HG02798 (cell line): ENCODE data around the gene ARHGAP42.

Source experiments
- ATAC-seq: cut with Tn5 transposase; IDR thresholded peaks from one replicate; pipeline ENCODE4 v1.9.1; 2021; ENCODE audit warnings: mild to moderate bottlenecking; ENCODE audit not compliant: unreplicated experiment, poor library complexity

The ARHGAP42 gene

DNA sequence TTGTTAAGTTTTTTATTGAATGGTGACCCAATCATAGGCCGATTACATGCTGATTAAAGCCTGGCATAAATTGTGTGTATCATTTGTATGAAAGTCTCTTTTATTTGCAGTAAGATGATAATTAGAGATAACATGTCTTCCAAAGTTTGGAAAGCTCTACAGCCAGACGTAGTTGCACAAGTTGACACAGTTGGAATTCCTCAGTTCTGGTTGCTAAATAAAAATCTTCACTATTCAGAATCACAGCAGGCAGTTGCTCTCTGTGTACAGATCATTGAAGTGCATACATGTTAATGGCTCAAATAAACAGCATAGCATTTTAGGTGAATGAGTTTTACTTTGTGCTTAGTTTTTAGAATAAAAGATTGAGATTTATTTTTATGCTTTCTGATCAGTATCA lies 69.5 kb downstream of the ARHGAP42 start:
- ATAC-seq, result no peak

DNA sequence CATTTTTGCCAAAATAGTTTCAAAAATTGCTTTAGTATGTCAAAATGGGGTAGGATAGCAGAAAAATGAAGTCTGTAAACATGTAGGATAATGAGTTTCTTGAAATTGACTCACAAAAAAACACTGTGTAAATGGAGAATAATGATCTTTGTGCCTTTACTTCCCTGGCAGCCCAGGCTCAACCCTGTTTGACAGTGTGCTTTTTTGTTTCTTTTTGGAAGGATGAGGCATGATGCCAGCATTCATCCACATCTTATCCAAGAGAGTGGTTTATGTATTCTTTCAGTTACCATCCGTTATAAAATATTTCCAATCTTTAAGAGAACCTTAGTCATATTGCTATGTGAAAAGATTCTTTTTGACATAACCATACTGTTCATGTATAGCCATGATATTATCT lies 70.6 kb downstream of the ARHGAP42 start:
- no peak for ATAC-seq

- ATAC-seq, result no peak
These were observed 72.0 kb downstream of the ARHGAP42 start for GRCh38 chr11:100759106-100759505.

GRCh38 chr11:100759856-100760255 lies 72.8 kb downstream of the ARHGAP42 start:
- ATAC-seq, result no peak

DNA sequence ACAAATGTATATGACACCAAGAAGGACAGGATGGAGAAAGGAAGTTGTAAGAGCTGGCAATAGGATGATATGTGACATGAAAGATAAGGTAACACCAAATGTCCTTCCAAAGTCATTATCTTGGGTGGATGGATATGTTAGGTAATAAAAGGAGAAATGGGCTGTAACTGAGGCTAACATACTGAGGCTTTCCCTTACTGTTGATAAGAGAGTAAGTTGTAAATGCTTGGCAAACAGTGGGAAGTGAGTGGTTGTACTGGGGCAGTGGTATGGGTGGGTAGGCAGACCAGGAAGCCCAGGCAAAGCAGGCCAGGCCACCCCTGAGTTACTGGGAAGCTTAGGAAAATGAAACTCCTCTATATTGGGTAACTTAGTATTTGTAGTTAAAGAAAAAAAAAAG lies 73.7 kb downstream of the ARHGAP42 start:
- ATAC-seq, result no peak

DNA sequence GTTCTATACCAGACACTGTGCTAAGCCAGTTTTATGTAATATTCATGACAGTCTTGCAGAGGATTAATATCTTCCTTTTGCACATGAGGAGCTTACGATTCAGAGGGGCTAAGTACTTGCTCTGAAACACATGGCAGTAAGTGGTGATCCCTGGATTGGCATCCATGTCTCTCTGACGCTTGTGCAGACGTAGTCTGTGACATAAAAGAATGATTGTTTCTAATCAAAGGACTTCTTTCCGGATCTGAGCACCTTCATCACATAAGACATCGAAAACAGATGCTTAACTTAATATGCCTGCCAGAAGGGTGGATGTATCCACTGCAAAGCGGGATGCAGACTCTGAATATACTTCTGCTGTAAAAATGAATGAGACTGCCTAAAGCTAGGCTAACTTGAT lies 74.8 kb downstream of the ARHGAP42 start:
- ATAC-seq, result no peak

GRCh38 chr11:100766764-100767163 lies 79.7 kb downstream of the ARHGAP42 start:
- no peak for ATAC-seq

GRCh38 chr11:100769165-100769564 lies 82.1 kb downstream of the ARHGAP42 start:
- no peak for ATAC-seq

GRCh38 chr11:100769617-100770016 lies 82.5 kb downstream of the ARHGAP42 start:
- no peak for ATAC-seq

GRCh38 chr11:100774132-100774531 lies 87.0 kb downstream of the ARHGAP42 start:
- no peak for ATAC-seq

DNA sequence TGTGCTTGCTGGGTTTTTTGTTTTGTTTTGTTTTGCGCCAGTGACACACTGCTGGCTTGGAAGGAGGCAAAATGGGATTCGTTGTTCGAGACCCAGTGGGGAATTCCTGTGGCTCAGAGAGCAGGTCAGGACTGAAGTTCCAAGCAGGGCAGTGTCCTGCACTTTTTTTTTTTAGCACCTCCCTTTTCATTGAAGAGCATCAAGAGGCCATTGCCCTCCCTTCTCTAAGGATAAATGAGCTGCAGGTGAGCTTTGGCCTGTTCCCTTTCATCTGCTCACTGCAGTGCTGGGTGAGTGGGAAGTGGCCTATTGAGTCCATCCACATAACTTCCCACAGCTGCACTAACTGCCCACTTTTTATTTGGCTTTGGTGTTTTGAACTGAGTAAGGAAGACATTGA lies 87.8 kb downstream of the ARHGAP42 start:
- no peak for ATAC-seq

- ATAC-seq, result no peak
These were observed 89.3 kb downstream of the ARHGAP42 start for GRCh38 chr11:100776212-100776896.

- ATAC-seq, result no peak
These were observed 90.0 kb downstream of the ARHGAP42 start for GRCh38 chr11:100777103-100777502.

DNA sequence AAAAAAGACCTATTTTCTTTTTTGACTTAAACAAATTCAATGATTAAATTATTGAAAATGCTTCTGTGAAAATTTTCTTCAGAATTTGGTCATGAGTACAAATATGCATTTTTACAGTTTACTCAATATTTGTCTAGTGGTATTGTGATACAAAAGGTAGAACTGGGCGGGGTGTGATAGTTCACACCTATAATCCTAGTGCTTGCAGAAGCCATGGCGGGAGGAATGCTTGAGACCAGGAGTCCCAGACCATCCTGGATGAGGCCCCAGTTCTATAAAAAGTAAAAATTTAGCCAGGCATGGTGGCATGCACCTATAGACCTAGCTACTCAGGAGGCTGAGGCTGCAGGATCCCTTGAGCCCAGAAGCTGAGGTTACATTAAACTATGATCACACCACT lies 90.6 kb downstream of the ARHGAP42 start:
- ATAC-seq, result no peak

DNA sequence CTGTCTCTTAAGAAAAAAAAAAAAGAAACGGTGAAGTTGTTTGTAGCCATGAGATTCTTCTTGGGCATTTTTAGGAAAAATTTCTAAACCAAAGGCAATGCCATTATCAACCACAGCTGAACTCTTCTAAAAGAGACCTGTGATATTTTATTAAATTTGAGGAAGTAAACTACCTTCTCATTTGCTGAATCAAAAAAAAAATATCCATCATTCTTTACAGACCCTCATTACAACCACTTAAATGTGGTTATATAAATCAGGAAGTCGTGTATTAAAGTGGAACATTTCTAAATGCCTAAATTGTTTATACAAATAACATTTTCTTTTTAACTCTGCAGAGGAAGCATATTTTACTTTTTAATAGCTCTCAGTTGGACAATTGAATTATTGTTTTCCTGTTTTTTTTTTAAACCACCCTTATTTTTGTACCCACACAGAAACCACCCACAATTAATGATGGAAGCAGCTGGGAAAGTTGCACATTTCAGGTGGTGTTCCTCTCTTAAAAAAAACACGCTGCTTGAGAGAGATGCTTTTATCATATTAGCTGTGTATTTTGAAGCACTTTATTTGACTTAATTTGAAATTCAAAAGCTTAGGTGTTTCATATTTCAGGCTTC lies 91.2 kb downstream of the ARHGAP42 start:
- no peak for ATAC-seq

DNA sequence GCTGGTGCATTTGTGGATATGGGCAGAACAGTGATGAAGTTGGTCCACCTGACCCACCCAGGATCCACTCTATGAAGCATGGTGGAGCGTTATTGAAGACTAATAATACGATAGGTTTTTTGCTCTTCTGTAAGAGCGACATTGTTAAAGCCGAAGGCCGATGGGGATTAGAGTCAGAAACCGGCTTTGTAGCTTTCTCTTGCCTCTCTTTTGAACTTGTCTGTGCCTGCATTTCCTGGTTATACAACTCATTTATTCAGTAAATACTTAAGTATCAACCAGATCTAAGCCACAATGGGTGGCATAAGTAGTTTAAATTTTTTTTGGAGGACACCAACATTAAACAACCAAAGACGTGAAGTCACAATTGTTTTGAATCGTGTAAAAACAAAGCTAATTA lies 93.4 kb downstream of the ARHGAP42 start:
- ATAC-seq, result no peak

DNA sequence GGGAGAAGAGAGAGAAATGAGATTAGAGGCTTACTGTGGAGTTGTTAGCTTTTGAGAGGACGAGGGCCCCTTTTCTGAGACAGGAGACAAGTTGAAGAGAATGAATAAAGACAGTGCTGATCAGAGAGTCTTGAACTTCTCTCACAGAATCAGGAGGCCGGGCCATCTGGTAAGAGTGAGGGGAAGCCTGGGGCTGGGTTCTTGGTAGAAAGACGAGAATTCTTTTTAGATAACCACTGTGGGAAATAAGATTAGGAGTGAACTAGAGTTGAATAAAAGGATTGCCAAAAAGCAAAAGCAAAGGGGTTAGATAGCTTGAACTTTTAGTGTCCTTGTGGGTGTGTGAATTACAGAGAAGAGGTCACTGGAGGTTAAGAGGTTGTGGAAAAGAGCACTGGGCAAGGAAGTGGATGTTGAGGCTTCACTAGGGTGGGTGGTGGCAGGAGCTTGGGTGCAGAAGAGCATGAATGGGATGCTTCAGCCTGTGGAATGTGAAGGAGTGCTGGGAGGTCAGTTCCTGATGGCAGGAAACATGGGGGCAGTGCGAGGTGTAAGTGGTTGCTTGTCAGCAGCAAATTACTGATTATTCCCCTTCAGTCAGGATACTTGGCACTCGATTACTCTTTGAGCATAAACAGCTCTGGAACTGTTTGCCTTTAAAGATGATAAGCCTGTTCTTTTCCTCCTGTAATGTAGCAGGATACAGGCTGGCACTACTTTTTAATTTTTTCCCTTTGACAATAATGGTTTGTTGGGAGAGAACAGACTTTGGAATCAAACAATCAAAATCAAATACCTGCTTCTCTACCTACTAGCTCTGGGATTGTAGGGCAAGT lies 98.3 kb downstream of the ARHGAP42 start:
- no peak for ATAC-seq

DNA sequence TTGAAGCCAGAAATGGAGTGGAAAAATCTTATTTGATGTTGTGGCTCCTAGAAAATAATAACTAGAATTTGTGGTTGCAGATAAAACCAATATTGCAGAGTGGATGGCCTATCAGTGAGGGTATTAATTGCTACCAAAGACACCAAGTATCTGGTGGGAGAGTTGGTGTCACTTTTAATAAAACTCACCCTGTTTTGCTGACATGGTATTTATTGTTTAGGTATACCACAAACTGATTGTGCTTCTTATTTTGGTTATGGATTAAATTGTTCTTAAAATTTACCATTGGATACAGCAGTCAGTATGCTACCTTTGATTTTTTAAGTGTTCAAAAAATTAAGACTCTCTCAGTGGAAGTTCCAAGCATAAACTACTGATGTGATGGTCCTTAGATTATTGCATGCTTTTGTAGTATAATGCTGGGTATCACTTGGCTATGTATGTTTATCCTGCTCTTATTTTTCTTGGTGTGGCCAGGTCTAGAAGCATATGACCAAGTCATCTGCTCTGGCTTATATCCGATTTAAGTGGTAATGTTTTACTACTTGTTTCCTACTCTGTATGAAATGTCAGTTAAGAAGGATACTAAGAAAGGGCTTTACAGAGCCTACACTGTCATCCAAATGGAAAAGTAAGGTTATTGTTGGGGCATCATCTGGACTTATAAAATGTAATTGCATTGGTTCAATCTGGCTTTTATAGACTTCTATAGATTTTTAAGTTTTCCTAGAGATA lies 101.6 kb downstream of the ARHGAP42 start:
- no peak for ATAC-seq

DNA sequence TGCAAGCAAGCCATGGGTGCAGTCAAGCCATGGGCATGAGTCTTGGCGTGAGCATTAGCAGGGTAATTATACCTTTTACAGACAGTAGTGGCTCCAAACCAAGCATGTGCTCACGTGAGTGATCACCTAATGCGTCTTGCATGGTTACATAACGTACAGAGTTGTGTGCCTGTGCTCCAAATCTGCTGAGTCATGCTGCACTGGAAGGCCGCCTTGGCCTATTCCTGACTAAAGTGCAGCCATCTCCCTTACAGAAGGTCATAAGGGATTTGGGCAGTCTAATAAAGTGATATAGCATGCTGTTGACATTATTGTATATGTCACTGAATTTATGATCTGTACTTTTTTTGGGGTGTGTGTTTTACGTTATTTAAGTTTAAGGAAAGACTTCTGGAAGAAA lies 102.4 kb downstream of the ARHGAP42 start:
- no peak for ATAC-seq

GRCh38 chr11:100790073-100790472 lies 103.0 kb downstream of the ARHGAP42 start:
- no peak for ATAC-seq

DNA sequence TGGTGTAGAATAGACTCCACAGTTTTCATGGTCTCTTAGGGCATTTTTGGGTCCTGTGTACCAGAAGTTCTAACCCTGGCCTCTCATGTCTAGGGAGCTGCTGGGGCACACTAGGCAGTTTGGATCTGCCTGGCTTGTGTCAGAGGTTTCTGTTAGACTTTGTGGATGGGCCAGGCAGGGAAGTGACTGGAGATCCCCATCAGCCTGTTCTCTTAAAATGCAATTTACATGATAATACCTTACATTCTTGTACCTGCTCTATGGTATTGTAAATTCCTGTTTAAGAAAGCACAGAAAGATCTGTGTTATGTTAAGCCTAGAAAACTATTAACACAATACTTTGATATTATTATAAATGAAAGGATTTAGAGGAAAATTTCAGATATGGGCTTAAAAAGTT lies 104.0 kb downstream of the ARHGAP42 start:
- ATAC-seq, result no peak
